H1 (cell line): Measurements from ENCODE around the gene CDH8. TPM values are rescaled to one million over a fixed set of nuclear protein-coding genes. Genes with fewer than 3 reads are reported as not detected.

Source experiments
- SIN3A ChIP-seq, 2 experiments: IDR thresholded peaks in 1 of 2; conservative IDR thresholded peaks in 1 of 2; 2 replicates each; pipeline ENCODE4 v1.6.1; 2011 to 2012; ENCODE audit warnings: low read length in 2 of 2, improper control_type of control experiment in 1 of 2, low read depth in 1 of 2, mild to moderate bottlenecking in 1 of 2
- SIX5 ChIP-seq: IDR thresholded peaks from 2 replicates; pipeline ENCODE4 v1.6.1; 2011; ENCODE audit warnings: mild to moderate bottlenecking, low read depth, low read length
- YY1 ChIP-seq: IDR thresholded peaks from 2 replicates; pipeline ENCODE4 v1.6.1; 2011; ENCODE audit warnings: low read depth, mild to moderate bottlenecking, low read length
- ZNF274 ChIP-seq: IDR thresholded peaks from 2 replicates; pipeline ENCODE4 v1.7.0; 2012; ENCODE audit warnings: low read length, borderline replicate concordance; ENCODE audit errors: extremely low read depth
- polyA plus RNA-seq, 7 experiments: library from polyadenylated mRNA; depleted of rRNA in 3 of 7; stranded (reverse) in 5 of 7; unstranded in 2 of 7; fragments of >200 nt in 5 of 7; fragments of 200-250 nt in 2 of 7; gene quantifications; 1 replicate in 5 of 7; 2 replicates in 1 of 7; 4 replicates in 1 of 7; pipeline versions ENCODE4 v1.2.1 to v1.2.3, GENCODE V29; 2011 to 2013; ENCODE audit warnings: missing spikeins in 2 of 7, mixed read lengths in 2 of 7
- total RNA-seq: library from RNA; stranded (reverse); fragmentation: NEBNext Ultra II Directional; extraction: Animal tissue kit (Norgen Biotek cat#: 25700); gene quantifications from 2 replicates; pipeline ENCODE4 v1.2.1, GENCODE V29; 2021
- TF ChIP-seq, protein P1 (sequence below): IDR thresholded peaks from 2 replicates; pipeline ENCODE4 v1.6.1; 2012; ENCODE audit warnings: inconsistent platforms

Gene CDH8
- total and polyA plus RNA-seq, 2 of the 8 experiments (the other 6 are each of a cell fraction or from before 2014, with no cell fraction given) = 7.7 to 8.4 TPM

DNA sequence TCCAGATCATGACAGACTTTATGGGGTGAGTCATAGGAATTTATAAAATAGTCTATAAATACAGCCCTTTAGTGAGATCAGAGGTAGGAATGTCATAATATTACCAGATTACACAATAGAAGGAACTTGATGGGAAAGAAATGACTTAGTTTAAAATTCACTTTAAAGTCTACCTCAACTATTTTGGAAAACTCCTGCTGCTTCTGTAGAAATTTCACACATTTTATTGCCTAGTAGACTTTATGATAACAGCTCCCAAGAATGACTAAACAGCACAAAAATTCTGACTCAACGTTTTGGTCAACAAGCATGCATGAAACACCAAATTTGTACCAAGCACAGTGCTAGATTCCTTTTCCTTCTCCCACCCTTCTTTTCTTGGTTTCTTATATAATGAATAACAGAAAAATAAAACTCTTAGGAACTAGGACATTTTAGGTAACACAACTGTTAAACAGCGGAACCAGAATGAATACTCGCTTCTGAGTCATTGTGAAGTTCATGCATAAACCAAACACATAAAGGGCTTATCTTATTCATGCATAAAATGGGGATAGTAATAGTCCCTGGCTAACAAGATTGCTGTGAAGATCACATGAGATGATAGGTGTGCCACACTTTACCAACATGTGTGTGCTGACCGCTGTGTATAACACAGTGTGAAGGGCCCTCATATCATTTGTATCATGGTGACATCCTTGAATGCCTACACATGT lies 243.9 kb downstream of the CDH8 start (continued):
- TF ChIP-seq SIN3A (conservative IDR thresholded peaks at IDR 0.05 in 1 of 2, IDR thresholded peaks at IDR 0.05 in 1 of 2; ENCODE audit: low read depth in 1 of 2, low read length in 2 of 2) = no peak
- TF ChIP-seq SIX5 = no peak
- TF ChIP-seq ZNF274 = no peak
- no peak for TF ChIP-seq YY1
- TF ChIP-seq, protein P1, sequence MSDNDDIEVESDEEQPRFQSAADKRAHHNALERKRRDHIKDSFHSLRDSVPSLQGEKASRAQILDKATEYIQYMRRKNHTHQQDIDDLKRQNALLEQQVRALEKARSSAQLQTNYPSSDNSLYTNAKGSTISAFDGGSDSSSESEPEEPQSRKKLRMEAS = no peak
